SJSA1 (cell line): Measurements from ENCODE around the gene CHAMP1. TPM values are rescaled to one million over a fixed set of nuclear protein-coding genes. Genes with fewer than 3 reads are reported as not detected.
"Not testable (repeated sequence)": the region's sequence is repeated elsewhere in the genome, so short reads cannot be mapped to it uniquely, and the experiment has no call there.

ENCODE experiments used
- DNase-seq, 2 experiments: peaks; one replicate each; pipeline ENCODE4 v3.0.0-alpha.2; 2015 to 2020; ENCODE audit warnings: low spot score in 2 of 2, low read depth in 1 of 2
- H3K27ac ChIP-seq: fragments of 250-450 bp; sonication (Bioruptor Pico); 2 replicates; pipeline ENCODE4 v1.5.1; 2020; ENCODE audit warnings: mild to moderate bottlenecking, moderate library complexity
- H3K27me3 ChIP-seq: fragments of 250-450 bp; sonication (Bioruptor Pico); replicated peaks from 2 replicates; pipeline ENCODE4 v1.5.1; 2020; ENCODE audit warnings: mild to moderate bottlenecking, moderate library complexity
- H3K36me3 ChIP-seq: fragments of 250-450 bp; sonication (Bioruptor Pico); 2 replicates; pipeline ENCODE4 v1.5.1; 2020; ENCODE audit warnings: mild to moderate bottlenecking
- H3K4me1 ChIP-seq: fragments of 250-450 bp; sonication (Bioruptor Pico); replicated peaks from 2 replicates; pipeline ENCODE4 v1.6.1; 2021; ENCODE audit warnings: mild to moderate bottlenecking
- H3K4me3 ChIP-seq: fragments of 250-450 bp; sonication (Bioruptor Pico); 2 replicates; pipeline ENCODE4 v1.5.1; 2020; ENCODE audit warnings: mild to moderate bottlenecking
- H3K9me3 ChIP-seq: fragments of 250-450 bp; sonication (Bioruptor Pico); replicated peaks from 2 replicates; pipeline ENCODE4 v1.5.1; 2020; ENCODE audit warnings: mild to moderate bottlenecking
- total RNA-seq: library from RNA; depleted of rRNA; stranded (reverse); fragments of >200 nt; shearing (Covaris generic); gene quantifications from 2 replicates; pipeline ENCODE4 v1.2.3, GENCODE V29; 2014; rRNA removed

The CHAMP1 gene
- total RNA-seq, 1 experiment from 2014 or later: 9.7 TPM

GRCh38 chr13:114333881-114334280 lies 19.6 kb downstream of the CHAMP1 start:
- DNase-seq, H3K9me3 ChIP-seq, H3K27me3 ChIP-seq, H3K36me3 ChIP-seq, H3K4me1 ChIP-seq, H3K27ac ChIP-seq, H3K4me3 ChIP-seq: not testable (repeated sequence)

GRCh38 chr13:114334305-114335053 lies 20.2 kb downstream of the CHAMP1 start:
- no peak overlapping the region for H3K4me3 ChIP-seq
- no peaks in the 10 kb centered on the region for H3K36me3 ChIP-seq
- H3K27me3 ChIP-seq: no peaks in the 10 kb centered on the region
- no peak for DNase-seq
- no peak overlapping the region for H3K27ac ChIP-seq
- no peaks in the 10 kb centered on the region for H3K4me1 ChIP-seq
- H3K9me3 ChIP-seq: no peaks in the 10 kb centered on the region

GRCh38 chr13:114336457-114336856 lies 22.2 kb downstream of the CHAMP1 start:
- H3K27ac ChIP-seq, H3K4me3 ChIP-seq, DNase-seq, H3K27me3 ChIP-seq, H3K36me3 ChIP-seq, H3K4me1 ChIP-seq, H3K9me3 ChIP-seq: not testable (repeated sequence)

GRCh38 chr13:114338959-114339358 lies 24.7 kb downstream of the CHAMP1 start:
- no peak for DNase-seq
- no peaks in the 10 kb centered on the region for H3K4me1 ChIP-seq
- no peaks in the 10 kb centered on the region for H3K36me3 ChIP-seq
- H3K9me3 ChIP-seq: no peaks in the 10 kb centered on the region
- H3K27me3 ChIP-seq: no peaks in the 10 kb centered on the region
- no peak overlapping the region for H3K4me3 ChIP-seq
- no peak overlapping the region for H3K27ac ChIP-seq

GRCh38 chr13:114339857-114340534 lies 25.7 kb downstream of the CHAMP1 start:
- H3K36me3 ChIP-seq: no peaks in the 10 kb centered on the region
- peak in 1 of 2 experiments; percentile 12 for DNase-seq
- H3K4me3 ChIP-seq: no peak overlapping the region
- no peaks in the 10 kb centered on the region for H3K9me3 ChIP-seq
- no peaks in the 10 kb centered on the region for H3K4me1 ChIP-seq
- no peaks in the 10 kb centered on the region for H3K27me3 ChIP-seq
- H3K27ac ChIP-seq: no peak overlapping the region

GRCh38 chr13:114341003-114341777 lies 26.9 kb downstream of the CHAMP1 start:
- H3K4me1 ChIP-seq: no peaks in the 10 kb centered on the region
- H3K27ac ChIP-seq: no peak overlapping the region
- no peak for DNase-seq
- H3K36me3 ChIP-seq: no peaks in the 10 kb centered on the region
- H3K27me3 ChIP-seq: no peaks in the 10 kb centered on the region
- no peaks in the 10 kb centered on the region for H3K9me3 ChIP-seq
- no peak overlapping the region for H3K4me3 ChIP-seq

GRCh38 chr13:114347256-114347655 lies 33.0 kb downstream of the CHAMP1 start:
- H3K36me3 ChIP-seq, H3K27me3 ChIP-seq, H3K9me3 ChIP-seq, H3K4me3 ChIP-seq, H3K4me1 ChIP-seq, DNase-seq, H3K27ac ChIP-seq: not testable (repeated sequence)

- not testable (repeated sequence) for H3K9me3 ChIP-seq, H3K27me3 ChIP-seq, H3K36me3 ChIP-seq, H3K27ac ChIP-seq, H3K4me1 ChIP-seq, H3K4me3 ChIP-seq
- peak in 1 of 2 experiments; percentile 52 for DNase-seq
These were observed 38.5 kb downstream of the CHAMP1 start for GRCh38 chr13:114352763-114353162.

- H3K36me3 ChIP-seq, DNase-seq, H3K4me3 ChIP-seq, H3K4me1 ChIP-seq, H3K9me3 ChIP-seq, H3K27me3 ChIP-seq, H3K27ac ChIP-seq: not testable (repeated sequence)
These were observed 39.1 kb downstream of the CHAMP1 start for GRCh38 chr13:114353382-114353781.

Other genes with a start within 250 kb of the CHAMP1 start
- 17.2 and 19.8 TPM in 2 replicates for gene RASA3, start 181.9 kb upstream of the CHAMP1 start, total RNA-seq
- gene CFAP97D2, start 135.2 kb upstream of the CHAMP1 start, total RNA-seq: 0.08 TPM in 1 of 2 replicates, not detected in the other
- 16.5 and 27.2 TPM in 2 replicates for gene CDC16, start 79.6 kb upstream of the CHAMP1 start, total RNA-seq
- 29.9 and 35.2 TPM in 2 replicates for gene UPF3A, start 32.9 kb upstream of the CHAMP1 start, total RNA-seq